Measurements from ENCODE around the gene ELMO3.

ELMO3 gene

GRCh38 chr16:67199808-67200198, 872 bp downstream of the ELMO3 start:
- no peak for DNase-seq (ENCODE audit: low read depth)

GRCh38 chr16:67200491-67200890, 1.6 kb downstream of the ELMO3 start:
- DNase-seq (ENCODE audit: low read depth), result no peak

DNA sequence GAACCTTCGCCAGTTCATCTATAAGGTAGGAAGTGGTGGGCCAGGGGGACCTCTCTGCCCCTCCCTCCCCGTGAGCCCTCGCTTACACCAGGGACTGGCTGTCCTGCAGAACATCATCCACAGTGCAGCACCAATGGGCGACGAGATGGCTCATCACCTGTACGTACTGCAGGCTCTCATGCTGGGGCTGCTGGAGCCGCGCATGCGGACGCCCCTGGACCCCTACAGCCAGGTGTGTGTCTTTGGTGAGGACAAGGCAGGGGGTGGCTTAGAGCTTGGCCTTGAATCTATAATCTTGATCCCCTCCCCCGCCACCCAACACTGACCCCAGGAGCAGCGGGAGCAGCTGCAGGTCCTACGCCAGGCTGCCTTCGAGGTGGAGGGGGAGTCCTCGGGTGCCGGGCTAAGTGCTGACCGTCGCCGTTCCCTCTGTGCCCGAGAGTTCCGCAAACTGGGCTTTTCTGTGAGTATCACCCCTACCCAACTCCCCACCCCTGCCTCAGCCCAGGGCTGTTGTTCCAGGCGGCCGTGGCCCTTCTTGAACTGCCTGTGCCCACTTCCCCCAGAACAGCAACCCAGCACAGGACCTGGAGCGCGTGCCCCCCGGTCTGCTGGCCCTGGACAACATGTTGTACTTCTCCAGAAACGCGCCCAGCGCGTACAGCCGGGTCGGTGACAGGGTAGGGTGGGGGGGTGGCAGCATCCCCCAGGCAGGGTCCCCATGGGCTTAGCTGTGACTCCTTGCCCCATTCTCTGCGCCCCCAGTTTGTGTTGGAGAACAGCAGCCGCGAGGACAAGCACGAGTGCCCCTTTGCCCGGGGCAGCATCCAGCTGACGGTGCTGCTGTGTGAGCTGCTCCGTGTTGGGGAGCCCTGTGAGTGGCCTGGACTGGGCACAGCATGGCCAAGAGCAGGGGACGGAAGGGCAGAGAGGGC, 2.7 kb downstream of the ELMO3 start:
- DNase-seq (ENCODE audit: low read depth), result no peak

- DNase-seq (ENCODE audit: low read depth), result no peak
Observed at GRCh38 chr16:67202426-67202825, 3.5 kb downstream of the ELMO3 start.

DNA sequence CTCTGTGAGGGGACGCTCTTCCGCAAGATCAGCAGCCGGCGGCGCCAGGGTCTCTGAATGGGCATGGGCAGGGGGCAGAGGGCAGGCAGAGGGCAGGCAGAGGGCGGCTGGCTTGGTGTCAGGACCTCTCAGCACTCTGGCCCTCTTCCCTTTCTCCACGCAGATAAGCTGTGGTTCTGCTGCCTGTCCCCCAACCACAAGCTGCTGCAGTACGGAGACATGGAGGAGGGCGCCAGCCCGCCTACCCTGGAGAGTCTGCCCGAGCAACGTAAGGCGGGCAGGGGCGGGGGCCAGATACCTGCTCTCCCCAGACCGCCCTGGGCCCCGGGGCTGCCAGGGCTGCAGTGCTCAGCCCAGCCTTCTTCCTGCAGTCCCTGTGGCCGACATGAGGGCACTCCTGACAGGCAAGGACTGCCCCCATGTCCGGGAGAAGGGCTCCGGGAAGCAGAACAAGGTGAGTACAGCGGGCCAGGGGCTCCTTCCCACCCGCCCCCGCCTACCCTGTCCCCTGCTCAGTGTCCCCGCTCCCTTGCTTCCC, 4.1 kb downstream of the ELMO3 start:
- DNase-seq (ENCODE audit: low read depth), result no peak

- no peak for DNase-seq (ENCODE audit: low read depth)
Observed at GRCh38 chr16:67204076-67204475, 5.1 kb downstream of the ELMO3 start.

- DNase-seq (ENCODE audit: low read depth), result no peak
Observed at GRCh38 chr16:67206129-67206837, 7.4 kb downstream of the ELMO3 start.

- DNase-seq (ENCODE audit: low read depth), result no peak
Observed at GRCh38 chr16:67206838-67207248, 7.9 kb downstream of the ELMO3 start.

DNA sequence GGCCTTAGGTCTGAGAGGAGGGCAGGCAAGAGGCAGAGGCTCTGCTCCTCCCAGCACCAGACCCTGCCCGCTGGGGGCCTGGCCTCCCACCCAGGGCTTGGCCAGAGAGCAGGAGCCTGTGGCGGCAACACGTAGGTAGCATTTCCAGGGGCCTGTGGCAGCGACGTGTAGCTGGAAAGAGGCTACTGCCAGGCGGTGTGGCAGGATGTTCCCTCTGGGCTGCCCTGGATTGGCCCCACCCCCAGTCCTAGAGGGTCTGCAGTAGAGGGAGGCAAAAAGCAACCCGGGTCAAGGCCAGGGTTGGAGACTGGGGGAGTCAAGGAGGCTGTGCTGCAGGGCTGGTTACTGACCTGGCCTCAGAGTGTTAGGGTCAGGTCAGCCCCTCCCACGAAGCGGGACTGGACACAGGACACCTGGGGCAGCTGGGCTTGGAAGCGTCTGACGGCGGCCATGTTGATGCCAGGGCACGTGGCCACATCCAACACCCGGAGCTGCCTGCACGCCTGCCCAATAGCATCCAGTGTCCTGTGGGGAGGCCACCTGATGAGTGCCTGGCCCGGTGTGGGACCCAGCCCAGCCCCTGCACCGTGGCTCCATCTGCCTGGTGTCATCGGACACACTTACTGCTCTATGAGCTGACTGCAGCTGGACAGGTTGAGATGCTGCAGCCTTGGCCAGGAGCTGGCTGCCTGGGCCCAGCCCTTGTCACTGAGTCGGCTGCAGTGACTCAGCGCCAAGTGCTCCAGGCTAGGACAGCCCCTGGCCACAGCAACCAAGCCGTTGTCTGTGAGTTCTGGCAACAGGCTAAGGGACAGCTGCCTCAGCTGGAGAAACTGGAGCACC, 8.5 kb downstream of the ELMO3 start:
- no peak for DNase-seq (ENCODE audit: low read depth)

DNA sequence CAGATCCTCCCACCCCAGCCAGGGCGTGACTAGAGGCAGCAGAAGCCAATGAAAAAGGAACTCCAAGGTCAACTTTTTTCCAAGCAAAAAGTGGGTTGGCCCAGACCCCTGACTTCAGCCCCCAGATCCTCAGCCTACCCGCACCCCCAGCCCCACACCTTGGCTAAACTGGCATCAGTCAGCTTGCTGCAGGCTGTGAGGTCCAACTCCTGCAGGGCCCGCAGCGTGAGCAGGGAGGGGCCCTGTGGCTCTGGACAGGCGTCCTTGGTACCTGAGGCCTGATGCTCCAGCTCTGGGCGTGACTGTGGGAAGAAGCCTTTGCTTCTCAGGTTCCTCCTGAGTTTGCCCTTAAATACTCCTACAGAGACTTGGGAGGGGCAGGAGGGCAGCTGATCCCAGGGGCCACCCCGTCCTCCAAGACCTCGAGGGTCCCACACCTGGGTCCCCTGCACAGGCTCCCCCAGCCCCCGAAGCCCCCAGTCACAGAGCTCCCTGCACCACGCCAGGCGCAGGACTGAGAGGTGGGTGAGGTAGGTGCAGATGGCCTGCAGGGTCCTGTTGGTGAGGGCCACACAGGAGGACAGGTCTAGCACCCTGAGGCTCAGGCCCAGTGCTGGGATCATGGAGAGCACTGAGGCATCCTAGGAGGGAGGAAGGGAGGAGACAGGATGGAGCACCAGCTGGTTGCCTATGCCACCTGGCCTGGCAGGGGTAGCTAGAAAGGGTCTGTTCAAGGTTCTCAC, 9.4 kb downstream of the ELMO3 start:
- no peak for DNase-seq (ENCODE audit: low read depth)

DNA sequence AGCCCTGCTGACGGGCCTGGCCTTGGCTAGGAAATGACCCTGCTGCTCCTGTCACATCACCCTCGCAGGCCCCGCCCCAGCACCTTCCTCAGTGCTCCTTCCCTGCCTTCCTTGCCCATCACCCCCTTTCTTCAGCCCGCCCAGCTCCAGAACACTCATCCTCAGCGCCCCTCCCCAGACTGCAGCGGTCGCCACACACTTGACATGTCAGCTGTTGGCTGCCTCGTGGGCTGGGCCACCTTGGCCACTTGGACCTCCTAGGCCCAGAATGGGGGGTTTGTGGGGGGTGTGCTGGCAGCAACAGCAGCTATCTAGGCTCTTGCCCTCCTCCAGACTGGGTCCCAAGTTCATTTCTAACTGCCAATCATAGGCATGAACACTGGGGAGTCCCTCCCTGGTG, 10.6 kb downstream of the ELMO3 start:
- DNase-seq (ENCODE audit: low read depth), result no peak

DNA sequence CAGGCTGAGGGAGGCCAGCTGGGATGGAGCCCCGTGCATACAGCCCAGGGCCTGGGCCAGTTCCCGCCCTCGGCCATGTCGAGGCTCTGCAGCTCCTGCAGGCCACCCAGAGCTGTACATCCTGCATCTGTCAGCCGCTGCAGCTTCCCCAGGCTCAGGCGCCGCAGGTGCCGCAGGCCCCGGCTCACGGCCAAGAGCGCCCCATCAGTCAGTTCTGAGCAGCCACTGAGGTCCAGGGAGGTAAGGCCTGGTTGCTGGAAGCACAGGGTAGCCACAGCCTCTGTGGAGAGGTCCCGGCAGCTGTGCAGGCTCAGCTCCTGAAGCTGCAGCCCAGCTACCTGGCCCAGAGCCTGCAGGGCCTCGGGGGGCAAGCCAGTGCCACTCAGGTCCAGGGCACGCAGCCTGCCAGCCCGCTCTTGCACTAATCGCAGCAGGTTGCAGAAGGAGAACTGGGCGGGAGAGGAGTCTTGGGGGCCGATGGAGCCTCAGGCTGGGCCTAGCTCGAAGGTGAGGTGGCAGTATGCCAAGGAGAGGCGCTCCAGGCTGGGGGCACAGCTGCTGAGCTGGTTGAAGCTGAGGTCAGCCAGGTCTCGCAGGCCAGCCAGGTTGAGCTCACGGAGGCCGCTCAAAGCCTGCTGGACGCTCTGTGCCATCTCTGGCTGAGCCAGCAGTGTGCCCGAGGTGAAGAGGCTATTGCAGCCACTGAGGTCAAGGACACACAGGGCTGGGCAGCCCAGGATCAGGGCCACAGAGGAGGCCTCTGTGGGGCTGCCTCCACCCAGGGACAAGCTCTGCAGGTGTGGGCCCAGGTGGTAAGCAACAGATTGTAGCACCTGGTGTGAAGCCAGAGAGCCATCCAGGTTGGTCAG, 11.4 kb downstream of the ELMO3 start:
- DNase-seq (ENCODE audit: low read depth), result no peak

DNA sequence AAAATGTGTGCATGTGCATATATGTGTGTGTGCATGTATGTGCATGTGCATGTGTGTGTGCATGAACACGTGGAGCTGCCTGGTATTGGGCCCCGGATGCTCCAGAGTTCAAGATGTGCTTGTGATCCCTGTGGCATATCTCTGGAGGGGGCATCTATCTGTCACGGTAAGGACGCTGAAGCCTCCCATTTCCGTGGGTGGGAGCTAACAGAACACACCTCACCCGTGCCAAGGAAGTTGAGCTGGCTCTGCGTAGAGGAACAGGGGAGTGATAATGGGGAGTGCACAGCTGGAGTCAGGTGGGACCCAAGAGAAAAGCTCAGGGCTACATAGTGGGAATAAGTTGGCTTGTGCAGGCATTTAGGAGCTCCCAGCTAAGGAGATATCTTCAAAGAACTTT, 12.7 kb downstream of the ELMO3 start:
- no peak for DNase-seq (ENCODE audit: low read depth)

DNA sequence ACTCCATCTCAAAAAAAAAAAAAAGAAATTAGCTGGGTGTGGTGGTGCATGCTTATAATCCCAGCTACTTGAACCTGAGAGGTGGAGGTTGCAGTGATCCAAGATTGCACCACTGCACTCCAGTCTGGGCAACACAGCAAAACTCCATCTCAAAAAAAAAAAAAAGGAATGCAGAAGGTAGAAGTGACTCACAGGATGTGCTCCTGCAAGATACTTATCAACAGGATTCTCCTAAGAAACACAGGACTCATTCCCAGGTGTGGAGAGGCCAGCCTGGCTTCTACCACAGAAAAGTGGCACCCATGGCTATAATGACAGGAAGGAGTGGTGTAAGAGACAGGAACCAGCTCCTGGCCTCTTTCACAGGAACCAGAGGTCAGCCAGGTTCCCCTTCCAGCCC, 13.8 kb downstream of the ELMO3 start:
- DNase-seq (ENCODE audit: low read depth), result no peak

- DNase-seq (ENCODE audit: low read depth), result no peak
Observed at GRCh38 chr16:67213197-67214019, 14.5 kb downstream of the ELMO3 start.

DNA sequence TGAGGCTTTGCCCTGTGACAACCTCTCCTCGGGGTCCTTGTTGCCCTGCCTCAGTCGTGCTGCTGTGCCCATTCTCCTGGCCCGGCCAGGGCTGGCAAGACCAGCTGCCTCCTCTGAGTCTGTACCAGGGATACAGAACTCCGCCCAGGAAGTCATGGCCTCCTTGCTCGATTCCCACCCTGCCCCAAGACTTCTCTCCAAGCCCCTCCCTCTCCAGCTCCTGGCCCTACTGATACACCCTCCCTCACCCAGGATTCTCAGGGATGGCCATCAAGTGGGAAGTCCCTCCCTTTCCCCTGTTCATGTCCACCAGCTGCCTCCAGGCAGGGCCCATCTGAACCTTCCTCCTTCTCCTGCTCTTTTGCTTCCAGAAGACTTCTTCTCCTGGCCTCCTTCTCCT, 16.8 kb downstream of the ELMO3 start:
- no peak for DNase-seq (ENCODE audit: low read depth)

DNA sequence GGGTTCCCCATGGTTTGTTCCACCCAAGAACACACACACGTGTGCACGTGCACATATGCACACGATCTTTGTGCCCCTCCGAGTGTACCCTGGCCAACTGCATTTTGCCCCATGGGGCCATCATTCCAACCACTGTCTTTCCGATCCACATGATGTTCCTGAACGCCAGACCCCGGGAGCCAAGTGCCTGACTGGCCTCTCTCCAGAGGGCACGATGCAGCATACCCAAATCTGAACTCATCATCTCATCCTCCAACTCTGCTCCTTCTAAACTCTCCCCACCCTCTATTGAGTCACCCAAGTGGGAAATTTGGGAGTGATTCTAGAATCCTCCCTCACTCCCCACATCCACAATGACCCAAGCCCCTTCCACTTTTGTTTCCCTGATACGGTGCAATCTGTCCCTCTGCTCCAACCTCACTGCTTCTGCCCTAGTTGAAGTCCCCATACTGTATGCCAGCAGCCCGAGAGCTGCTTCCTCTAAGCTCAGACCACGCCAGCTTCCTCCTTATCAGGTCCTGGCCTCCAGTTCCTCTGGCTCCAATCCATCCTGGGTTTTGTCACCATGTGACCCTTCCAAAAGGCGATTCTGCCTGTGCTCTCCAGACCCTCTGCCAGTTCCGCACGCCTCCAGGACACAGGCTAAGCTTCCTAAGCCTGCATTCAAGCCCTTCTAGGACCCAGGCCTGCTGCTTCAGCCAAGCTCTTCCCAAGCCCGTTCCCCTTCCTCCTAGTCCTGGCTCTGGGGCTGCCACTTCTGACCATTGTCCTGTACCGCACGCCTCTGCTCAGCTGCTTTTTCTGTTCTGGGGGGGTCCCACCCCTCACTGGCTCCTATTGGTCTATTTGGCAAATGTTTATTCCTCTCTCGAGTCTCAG, 17.9 kb downstream of the ELMO3 start:
- DNase-seq (ENCODE audit: low read depth), result no peak

GRCh38 chr16:67223992-67224391, 25.1 kb downstream of the ELMO3 start:
- no peak for DNase-seq (ENCODE audit: low read depth)

Data from stimulated activated CD8-positive, alpha-beta memory T cell treated with anti-CD3 and anti-CD28 coated beads, Interleukin-15, amount 100 ng/mL, for 1 hour (primary cell).